ENCODE measurements around the gene CCR4.
A peak's percentile ranks its signal among the peaks of the same experiment; 100 is the strongest.
"Not testable (repeated sequence)": the region's sequence is repeated elsewhere in the genome, so short reads cannot be mapped to it uniquely, and the experiment has no call there.

The CCR4 gene

GRCh38 chr3:32972482-32973146, 21.2 kb downstream of the CCR4 start:
- Histone ChIP-seq H3K9ac (no peak overlapping the region), H3K27me3 (no peaks in the 10 kb centered on the region), H3K4me3 (no peak overlapping the region), H3K9me3 (replicated peaks in 1 of 11) (peaks cover 0 to 5% (median 3%) of the 10 kb centered on the region in 11 experiments; a peak in 13 of 22 replicates), H3K4me2 (no peak overlapping the region), H4K20me1 (no peaks in the 10 kb centered on the region), H3K27ac (no peak overlapping the region), H3K36me3 (no peaks in the 10 kb centered on the region), H3K4me1 (peaks cover 0 to 37% (median 14%) of the 10 kb centered on the region in 10 experiments; a peak in 17 of 20 replicates)
- TF ChIP-seq Cebpa-rat (IDR thresholded peaks at IDR 0.05): no peak

DNA sequence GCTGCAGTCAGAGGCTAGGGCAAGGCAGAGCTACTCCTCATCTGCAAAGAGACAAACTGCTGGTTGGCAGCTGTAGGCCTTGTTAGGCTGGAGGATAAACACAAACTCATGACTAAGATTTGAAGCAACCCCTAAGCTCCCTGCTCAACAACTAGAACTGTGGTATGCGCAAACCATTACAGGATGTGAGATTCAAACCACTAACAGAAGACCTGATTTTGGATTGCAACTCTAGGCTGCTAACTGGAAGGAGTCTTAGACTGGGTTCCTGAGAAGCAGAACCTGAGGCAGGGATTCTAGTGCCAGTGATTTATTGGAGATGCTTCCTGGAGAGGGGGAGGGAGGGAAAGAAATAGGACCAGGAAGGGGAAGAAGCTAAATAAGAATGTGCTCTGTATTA, 22.5 kb downstream of the CCR4 start:
- no peak overlapping the region for H3K4me3 ChIP-seq
- no peaks in the 10 kb centered on the region for H4K20me1 ChIP-seq
- TF ChIP-seq Cebpa-rat (IDR thresholded peaks at IDR 0.05): no peak
- no peaks in the 10 kb centered on the region for H3K9me3 ChIP-seq (replicated peaks in 1 of 11)
- peak overlapping the region in 3 of 11 experiments; percentile 18 to 64 (median 33); a peak in 3 of 22 replicates for H3K4me2 ChIP-seq
- H3K27ac ChIP-seq: no peak overlapping the region
- peaks cover 0 to 37% (median 14%) of the 10 kb centered on the region in 10 experiments; a peak in 17 of 20 replicates for H3K4me1 ChIP-seq
- H3K9ac ChIP-seq: no peak overlapping the region
- H3K36me3 ChIP-seq: no peaks in the 10 kb centered on the region
- H3K27me3 ChIP-seq: no peaks in the 10 kb centered on the region

DNA sequence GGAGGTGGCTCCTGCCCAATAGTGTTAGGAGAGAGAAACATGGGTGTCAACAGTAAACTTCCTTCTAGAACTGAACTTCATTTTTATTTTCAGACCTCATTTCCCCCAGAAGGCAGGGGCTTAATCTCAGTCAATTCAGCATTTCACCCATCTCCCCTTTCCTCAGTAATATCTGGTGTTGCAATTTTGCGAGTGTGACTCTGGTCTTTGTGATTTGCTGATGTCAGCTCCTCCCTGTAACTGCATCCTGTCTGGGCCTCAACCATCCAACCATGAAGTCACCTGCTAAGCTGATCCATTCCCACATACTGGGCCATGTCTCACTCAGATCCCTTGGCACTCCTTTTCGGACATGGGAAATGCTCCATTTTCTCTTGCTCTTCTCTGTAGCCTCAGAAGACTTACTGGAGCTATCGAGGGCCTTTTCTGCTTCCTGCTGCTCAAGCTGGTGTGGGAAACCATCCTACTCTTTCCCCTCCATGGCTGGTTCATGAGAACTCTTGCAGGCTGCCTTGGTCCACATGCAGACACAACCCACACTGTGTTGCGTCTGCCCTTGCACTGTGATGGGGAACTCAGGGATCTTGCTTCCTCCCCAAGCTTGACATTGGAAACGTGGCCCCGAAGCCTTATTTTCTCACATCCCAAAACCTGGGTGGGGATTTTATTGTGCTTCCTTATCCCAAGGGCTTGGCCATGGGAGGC, 24.6 kb downstream of the CCR4 start:
- peaks cover 0 to 34% (median 14%) of the 10 kb centered on the region in 10 experiments; a peak in 17 of 20 replicates for H3K4me1 ChIP-seq
- H3K9ac ChIP-seq: peak overlapping the region in 1 of 11 experiments; percentile 16; a peak in 1 of 22 replicates
- no peaks in the 10 kb centered on the region for H3K36me3 ChIP-seq
- no peaks in the 10 kb centered on the region for H4K20me1 ChIP-seq
- H3K4me3 ChIP-seq: no peak overlapping the region
- peak overlapping the region; percentile 5 to 66 (median 47); a peak in 19 of 22 replicates for H3K4me2 ChIP-seq
- peak overlapping the region in 3 of 11 experiments; percentile 3 to 59 (median 41); a peak in 6 of 22 replicates for H3K27ac ChIP-seq
- peaks cover 0 to 9% (median 0%) of the 10 kb centered on the region in 11 experiments; a peak in 3 of 22 replicates for H3K9me3 ChIP-seq (replicated peaks in 1 of 11)
- no peak for TF ChIP-seq Cebpa-rat (IDR thresholded peaks at IDR 0.05)
- no peaks in the 10 kb centered on the region for H3K27me3 ChIP-seq

GRCh38 chr3:32977861-32978260, 26.4 kb downstream of the CCR4 start:
- Histone ChIP-seq H3K9me3 (replicated peaks in 1 of 11) (peaks cover 0 to 9% (median 0%) of the 10 kb centered on the region in 11 experiments; a peak in 4 of 22 replicates), H3K4me1 (peaks cover 0 to 33% (median 14%) of the 10 kb centered on the region in 10 experiments; a peak in 17 of 20 replicates), H4K20me1 (no peaks in the 10 kb centered on the region), H3K4me3 (no peak overlapping the region), H3K27ac (no peak overlapping the region), H3K27me3 (no peaks in the 10 kb centered on the region), H3K4me2 (no peak overlapping the region), H3K36me3 (no peaks in the 10 kb centered on the region), H3K9ac (no peak overlapping the region)
- TF ChIP-seq Cebpa-rat (IDR thresholded peaks at IDR 0.05): no peak

GRCh38 chr3:32978331-32978730, 26.9 kb downstream of the CCR4 start:
- Histone ChIP-seq H3K9me3 (replicated peaks in 1 of 11) (peaks cover 0 to 9% (median 0%) of the 10 kb centered on the region in 11 experiments; a peak in 4 of 22 replicates), H3K36me3 (no peaks in the 10 kb centered on the region), H3K4me2 (no peak overlapping the region), H3K27me3 (no peaks in the 10 kb centered on the region), H3K9ac (no peak overlapping the region), H4K20me1 (no peaks in the 10 kb centered on the region), H3K4me1 (peaks cover 0 to 33% (median 14%) of the 10 kb centered on the region in 10 experiments; a peak in 17 of 20 replicates), H3K4me3 (no peak overlapping the region), H3K27ac (no peak overlapping the region)
- no peak for TF ChIP-seq Cebpa-rat (IDR thresholded peaks at IDR 0.05)

DNA sequence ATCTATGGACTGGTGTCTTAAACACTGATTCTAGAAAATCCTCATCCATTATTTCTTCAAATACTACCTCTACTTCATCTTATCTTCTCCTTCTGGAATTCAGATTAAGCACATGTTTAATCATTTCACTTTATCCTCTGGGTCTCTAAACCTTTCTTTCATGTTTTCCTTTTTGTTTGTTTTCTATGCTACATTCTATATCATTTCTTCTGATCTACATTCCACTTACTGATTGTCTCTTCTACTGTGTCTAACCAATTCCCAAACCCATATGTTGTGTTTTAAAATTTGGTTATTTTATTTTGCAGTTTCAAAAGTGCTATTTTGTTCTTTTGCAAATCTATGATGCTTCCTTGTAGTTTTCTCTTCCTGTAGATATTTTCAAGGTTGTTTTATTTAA, 31.7 kb downstream of the CCR4 start:
- Histone ChIP-seq H3K4me3 (no peak overlapping the region), H3K4me2 (no peak overlapping the region), H3K36me3 (no peaks in the 10 kb centered on the region), H3K4me1 (no peaks in the 10 kb centered on the region), H3K27me3 (no peaks in the 10 kb centered on the region), H4K20me1 (no peaks in the 10 kb centered on the region), H3K9ac (no peak overlapping the region), H3K27ac (no peak overlapping the region), H3K9me3 (replicated peaks in 1 of 11) (peaks cover 0 to 9% (median 0%) of the 10 kb centered on the region in 11 experiments; a peak in 5 of 22 replicates)
- no peak for TF ChIP-seq Cebpa-rat (IDR thresholded peaks at IDR 0.05)

- H3K4me1 ChIP-seq; H3K27ac ChIP-seq; H3K4me3 ChIP-seq; H3K9ac ChIP-seq; H3K36me3 ChIP-seq; H4K20me1 ChIP-seq; H3K4me2 ChIP-seq; H3K27me3 ChIP-seq; H3K9me3 ChIP-seq (replicated peaks in 1 of 11): not testable (repeated sequence)
These were observed 33.5 kb downstream of the CCR4 start for GRCh38 chr3:32984918-32985317.

DNA sequence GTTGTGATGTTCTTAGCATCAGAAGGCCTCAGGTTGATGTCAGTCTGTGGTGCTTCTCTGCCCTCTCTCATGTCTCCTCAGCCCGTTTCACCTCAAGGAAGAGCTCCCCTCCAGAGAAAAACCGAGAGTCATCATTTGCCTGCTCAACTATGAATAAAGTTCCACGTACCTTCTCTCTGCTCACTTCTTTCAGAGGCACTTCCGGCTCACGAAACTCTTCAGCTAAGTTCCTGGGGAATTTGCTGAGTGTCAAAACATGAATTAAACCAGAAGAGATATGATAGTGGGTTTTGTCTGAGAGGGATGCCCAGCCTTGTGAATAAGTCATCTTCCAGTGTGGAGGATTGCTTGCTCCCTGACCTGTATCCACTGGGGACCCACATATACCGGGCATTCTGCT, 37.7 kb downstream of the CCR4 start:
- H3K36me3 ChIP-seq: no peaks in the 10 kb centered on the region
- H3K4me2 ChIP-seq: no peak overlapping the region
- no peak overlapping the region for H3K4me3 ChIP-seq
- H3K9me3 ChIP-seq (replicated peaks in 1 of 11): no peaks in the 10 kb centered on the region; a peak in 1 of 22 replicates
- no peak overlapping the region for H3K27ac ChIP-seq
- no peaks in the 10 kb centered on the region for H3K27me3 ChIP-seq
- H4K20me1 ChIP-seq: no peaks in the 10 kb centered on the region
- no peak overlapping the region for H3K9ac ChIP-seq
- H3K4me1 ChIP-seq: no peaks in the 10 kb centered on the region
- TF ChIP-seq Cebpa-rat (IDR thresholded peaks at IDR 0.05): no peak

- Histone ChIP-seq H3K27me3 (no peaks in the 10 kb centered on the region), H3K27ac (no peak overlapping the region), H3K4me2 (no peak overlapping the region), H4K20me1 (no peaks in the 10 kb centered on the region), H3K4me3 (no peak overlapping the region), H3K36me3 (peaks cover 0 to 2% (median 0%) of the 10 kb centered on the region in 11 experiments; a peak in 4 of 22 replicates), H3K9me3 (replicated peaks in 1 of 11) (no peaks in the 10 kb centered on the region; a peak in 1 of 22 replicates), H3K4me1 (no peaks in the 10 kb centered on the region), H3K9ac (no peak overlapping the region)
- no peak for TF ChIP-seq Cebpa-rat (IDR thresholded peaks at IDR 0.05)
These were observed 38.7 kb downstream of the CCR4 start for GRCh38 chr3:32990116-32990515.
